HG02678 (cell line): Measurements from ENCODE around the gene CHEK1.

Experiments
- ATAC-seq: cut with Tn5 transposase; IDR thresholded peaks from one replicate; pipeline ENCODE4 v1.9.1; 2021; ENCODE audit warnings: mild to moderate bottlenecking, moderate library complexity; ENCODE audit not compliant: unreplicated experiment

CHEK1 gene

GRCh38 chr11:125625630-125626287, 796 bp downstream of the CHEK1 start:
- ATAC-seq, result peak; percentile 90

- peak; percentile 34 for ATAC-seq
Observed at GRCh38 chr11:125626288-125626950, 1.5 kb downstream of the CHEK1 start.

GRCh38 chr11:125627236-125627910, 2.4 kb downstream of the CHEK1 start:
- ATAC-seq, result no peak

- ATAC-seq, result no peak
Observed at GRCh38 chr11:125637840-125638239, 12.9 kb downstream of the CHEK1 start.

GRCh38 chr11:125638315-125638714, 13.4 kb downstream of the CHEK1 start:
- no peak for ATAC-seq

GRCh38 chr11:125645871-125646270, 20.9 kb downstream of the CHEK1 start:
- no peak for ATAC-seq

- no peak for ATAC-seq
Observed at GRCh38 chr11:125649465-125650166, 24.7 kb downstream of the CHEK1 start.

GRCh38 chr11:125662689-125663088, 37.7 kb downstream of the CHEK1 start:
- no peak for ATAC-seq

- no peak for ATAC-seq
Observed at GRCh38 chr11:125663910-125664309, 38.9 kb downstream of the CHEK1 start.

- no peak for ATAC-seq
Observed at GRCh38 chr11:125667151-125667550, 42.2 kb downstream of the CHEK1 start.

GRCh38 chr11:125670172-125670571, 45.2 kb downstream of the CHEK1 start:
- no peak for ATAC-seq

- no peak for ATAC-seq
Observed at GRCh38 chr11:125671561-125671960, 46.6 kb downstream of the CHEK1 start.

- ATAC-seq, result no peak
Observed at GRCh38 chr11:125674210-125674609, 49.2 kb downstream of the CHEK1 start.

GRCh38 chr11:125675196-125675595, 50.2 kb downstream of the CHEK1 start:
- no peak for ATAC-seq

- no peak for ATAC-seq
Observed at GRCh38 chr11:125679397-125679796, 54.4 kb downstream of the CHEK1 start.

- ATAC-seq, result no peak
Observed at GRCh38 chr11:125679837-125680236, 54.9 kb downstream of the CHEK1 start.

- ATAC-seq, result no peak
Observed at GRCh38 chr11:125680747-125681146, 55.8 kb downstream of the CHEK1 start, which contains the start of gene ACRV1. Gene ACRV1 (minus strand): TSS chr11:125680847. CDS start chr11:125680780, 67 bp downstream.

GRCh38 chr11:125685228-125685627, 60.3 kb downstream of the CHEK1 start:
- ATAC-seq, result no peak

GRCh38 chr11:125688066-125688465, 63.1 kb downstream of the CHEK1 start:
- no peak for ATAC-seq

- ATAC-seq, result no peak
Observed at GRCh38 chr11:125688632-125689031, 63.7 kb downstream of the CHEK1 start.

GRCh38 chr11:125689274-125689859, 64.4 kb downstream of the CHEK1 start:
- no peak for ATAC-seq
